Right ventricle myocardium inferior (tissue), 1 donor: ENCODE measurements around the gene BICC1. TPM values are rescaled to one million over a fixed set of nuclear protein-coding genes. Genes with fewer than 3 reads are reported as not detected.
A peak's percentile ranks its signal among the peaks of the same experiment; 100 is the strongest.

Source experiments
- ATAC-seq: fragments of 200-7000 bp; cut with Tn5 transposase; one replicate; pipeline ENCODE4 v1.9.1; 2020; ENCODE audit warnings: mild to moderate bottlenecking, moderate library complexity
- DNase-seq: peaks from one replicate; pipeline ENCODE4 v3.0.0; 2021; ENCODE audit errors: missing footprints
- intact Hi-C: fragments of 100-400 bp; cut with DNase I; formaldehyde crosslinking; loops from one replicate; pipeline ENCODE4 v1.11.0; 2022
- long read RNA-seq: library from polyadenylated mRNA; unstranded; transcript quantifications from one replicate; pipeline ENCODE4 v2.0.0, GENCODE V29; 2021
- total RNA-seq: library from RNA; stranded (reverse); fragmentation: NEBNext Ultra II Directional; extraction: Animal tissue kit (Norgen Biotek cat#: 25700); gene quantifications from one replicate; pipeline ENCODE4 v1.2.1, GENCODE V29; 2021
- donor health status: DM: no; HTN: yes; CAD: no; lungs with severe emphysema.

The BICC1 gene, protein sequence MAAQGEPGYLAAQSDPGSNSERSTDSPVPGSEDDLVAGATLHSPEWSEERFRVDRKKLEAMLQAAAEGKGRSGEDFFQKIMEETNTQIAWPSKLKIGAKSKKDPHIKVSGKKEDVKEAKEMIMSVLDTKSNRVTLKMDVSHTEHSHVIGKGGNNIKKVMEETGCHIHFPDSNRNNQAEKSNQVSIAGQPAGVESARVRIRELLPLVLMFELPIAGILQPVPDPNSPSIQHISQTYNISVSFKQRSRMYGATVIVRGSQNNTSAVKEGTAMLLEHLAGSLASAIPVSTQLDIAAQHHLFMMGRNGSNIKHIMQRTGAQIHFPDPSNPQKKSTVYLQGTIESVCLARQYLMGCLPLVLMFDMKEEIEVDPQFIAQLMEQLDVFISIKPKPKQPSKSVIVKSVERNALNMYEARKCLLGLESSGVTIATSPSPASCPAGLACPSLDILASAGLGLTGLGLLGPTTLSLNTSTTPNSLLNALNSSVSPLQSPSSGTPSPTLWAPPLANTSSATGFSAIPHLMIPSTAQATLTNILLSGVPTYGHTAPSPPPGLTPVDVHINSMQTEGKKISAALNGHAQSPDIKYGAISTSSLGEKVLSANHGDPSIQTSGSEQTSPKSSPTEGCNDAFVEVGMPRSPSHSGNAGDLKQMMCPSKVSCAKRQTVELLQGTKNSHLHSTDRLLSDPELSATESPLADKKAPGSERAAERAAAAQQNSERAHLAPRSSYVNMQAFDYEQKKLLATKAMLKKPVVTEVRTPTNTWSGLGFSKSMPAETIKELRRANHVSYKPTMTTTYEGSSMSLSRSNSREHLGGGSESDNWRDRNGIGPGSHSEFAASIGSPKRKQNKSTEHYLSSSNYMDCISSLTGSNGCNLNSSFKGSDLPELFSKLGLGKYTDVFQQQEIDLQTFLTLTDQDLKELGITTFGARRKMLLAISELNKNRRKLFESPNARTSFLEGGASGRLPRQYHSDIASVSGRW
- total RNA-seq, result 8.2 TPM
- long read RNA-seq, result 0 reads

DNA sequence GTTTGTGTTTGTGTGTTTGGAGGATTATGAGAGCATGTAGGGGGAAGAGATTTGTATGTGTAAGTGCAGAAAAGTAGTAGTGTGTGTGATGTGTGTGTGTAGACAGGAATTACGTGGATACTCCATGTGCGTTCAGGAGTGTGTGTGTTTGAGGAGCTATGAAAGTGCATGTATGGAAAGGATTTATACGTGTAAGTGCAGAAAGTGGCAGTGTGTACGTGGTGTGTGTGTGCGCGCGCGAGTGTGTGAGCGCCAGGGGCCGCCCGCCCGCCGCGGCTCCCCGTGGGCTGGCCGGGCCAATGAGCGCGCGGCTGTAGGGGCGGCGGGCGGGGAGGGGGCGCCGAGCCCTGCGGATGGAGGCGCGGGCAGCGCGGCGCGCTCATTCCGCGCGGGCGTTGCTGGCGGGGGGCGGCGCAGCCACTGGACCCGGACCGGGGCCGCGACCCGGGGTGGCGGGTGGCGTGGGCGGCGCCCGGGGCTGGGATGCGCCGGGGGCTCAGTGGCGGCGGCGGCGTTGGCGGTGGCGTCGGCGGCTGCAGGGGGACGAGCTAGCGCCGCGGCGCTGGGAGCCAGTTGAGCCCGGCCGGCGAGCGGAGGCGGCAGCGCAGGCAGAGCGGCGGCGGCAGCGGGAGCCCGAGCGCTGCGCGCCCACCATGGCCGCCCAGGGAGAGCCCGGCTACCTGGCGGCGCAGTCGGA is at the start of gene BICC1:
TSS of gene BICC1 (plus strand) at position 382 of the 697 bp plus-strand sequence. CDS start at position 654, 272 bp downstream.
- DNase-seq, result peak; percentile 80
- ATAC-seq, result peak; percentile 87
- intact Hi-C loops, result loop anchor here (10.0 kb wide), 2 partner anchors 98 to 262 kb away; no protein-coding TSS in a partner anchor

DNA sequence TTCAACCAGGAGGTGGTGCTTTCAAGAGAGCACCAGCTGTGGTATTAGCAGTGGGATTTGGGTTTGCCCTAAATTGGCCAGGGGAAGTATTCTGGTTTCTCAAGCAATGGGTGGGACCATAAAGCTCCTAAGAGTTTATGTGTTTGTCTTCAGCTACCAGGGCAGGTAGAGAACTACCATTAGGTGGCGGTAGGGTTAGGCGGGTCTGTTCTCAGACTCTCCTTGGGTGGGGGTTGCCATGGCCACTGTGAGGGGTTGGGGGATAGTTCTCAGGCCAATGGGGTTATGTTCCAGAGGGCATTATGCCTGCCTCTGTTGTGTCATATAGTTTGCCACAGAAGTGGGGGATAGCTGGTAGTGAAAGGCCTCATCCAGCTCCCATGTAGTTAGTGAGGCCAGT is 47.7 kb upstream of the BICC1 start:
- intact Hi-C loops, result no loop called here
- no peak for ATAC-seq
- DNase-seq, result no peak

DNA sequence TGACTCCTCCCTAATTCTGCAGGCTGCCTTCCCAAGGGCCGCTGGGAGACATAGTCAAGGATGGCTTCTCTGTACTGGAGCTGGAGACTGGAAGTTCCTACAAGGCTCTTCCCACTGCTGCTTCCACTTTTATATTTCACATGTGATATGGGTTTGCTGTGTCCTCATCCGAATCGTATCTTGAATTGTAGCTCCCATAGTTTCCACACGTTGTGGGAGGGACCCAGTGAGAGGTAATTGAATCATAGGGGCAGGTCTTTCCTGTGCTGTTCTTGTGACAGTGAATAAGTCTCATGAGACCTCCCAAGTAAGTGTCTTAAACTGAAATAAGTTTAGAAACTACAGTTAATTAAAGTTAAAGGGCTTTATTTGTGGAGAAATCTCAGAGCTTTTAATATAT is 47.0 kb upstream of the BICC1 start:
- ATAC-seq (peak; percentile 28), DNase-seq (no peak)
- intact Hi-C loops, result no loop called here

DNA sequence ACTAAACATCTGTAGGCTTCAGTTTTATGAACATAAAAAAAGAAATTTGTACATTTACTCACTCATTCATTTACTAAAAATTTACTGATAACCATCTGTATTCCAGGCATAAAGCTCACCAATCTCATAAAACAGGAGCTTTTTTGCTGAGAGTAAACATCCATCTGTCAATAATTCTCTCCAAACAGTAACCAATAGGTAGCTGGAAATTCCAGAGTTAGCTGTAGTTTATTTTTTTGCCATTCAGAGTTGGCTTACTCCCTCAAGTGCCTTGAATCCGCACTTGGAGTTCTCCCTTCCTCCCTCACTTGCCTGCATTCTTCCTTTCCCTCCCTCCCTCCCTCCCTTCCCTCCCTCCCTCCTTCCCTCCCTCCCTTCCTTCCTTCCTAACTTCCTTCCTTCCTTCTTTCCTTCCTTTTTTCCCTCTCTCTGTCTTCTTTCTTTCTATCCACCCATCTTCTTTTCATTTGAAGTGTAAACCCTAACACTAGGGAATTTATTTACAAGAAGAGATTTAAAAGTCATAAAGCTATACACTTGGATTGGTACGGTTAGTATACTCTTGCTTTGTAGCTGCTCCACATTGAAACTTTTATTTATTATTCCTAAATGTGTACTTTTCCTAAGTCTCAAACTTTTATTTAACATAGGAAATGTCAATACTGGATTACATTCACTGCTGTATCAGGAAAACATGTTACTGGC is 44.6 kb upstream of the BICC1 start:
- DNase-seq (no peak), ATAC-seq (no peak)
- intact Hi-C loops, result no loop called here

DNA sequence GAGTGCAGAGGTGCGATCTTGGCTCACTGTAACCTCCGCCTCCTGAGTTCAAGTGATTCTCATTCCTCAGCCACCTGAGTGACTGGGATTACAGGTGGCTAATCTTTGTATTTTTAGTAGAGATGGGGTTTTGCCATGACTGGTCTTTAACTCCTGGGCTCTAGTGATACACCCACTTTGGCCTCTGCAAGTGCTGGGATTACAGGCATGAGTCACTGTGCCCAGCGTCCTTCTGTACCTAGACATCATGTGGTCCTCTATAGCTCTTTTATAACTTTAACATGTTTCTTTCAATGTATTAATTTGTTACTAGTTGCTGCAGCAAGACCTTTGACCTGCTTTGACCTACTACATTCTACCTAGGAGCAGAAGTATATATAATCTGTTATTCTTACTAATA is 38.7 kb upstream of the BICC1 start:
- intact Hi-C loops, result no loop called here
- no peak for ATAC-seq

DNA sequence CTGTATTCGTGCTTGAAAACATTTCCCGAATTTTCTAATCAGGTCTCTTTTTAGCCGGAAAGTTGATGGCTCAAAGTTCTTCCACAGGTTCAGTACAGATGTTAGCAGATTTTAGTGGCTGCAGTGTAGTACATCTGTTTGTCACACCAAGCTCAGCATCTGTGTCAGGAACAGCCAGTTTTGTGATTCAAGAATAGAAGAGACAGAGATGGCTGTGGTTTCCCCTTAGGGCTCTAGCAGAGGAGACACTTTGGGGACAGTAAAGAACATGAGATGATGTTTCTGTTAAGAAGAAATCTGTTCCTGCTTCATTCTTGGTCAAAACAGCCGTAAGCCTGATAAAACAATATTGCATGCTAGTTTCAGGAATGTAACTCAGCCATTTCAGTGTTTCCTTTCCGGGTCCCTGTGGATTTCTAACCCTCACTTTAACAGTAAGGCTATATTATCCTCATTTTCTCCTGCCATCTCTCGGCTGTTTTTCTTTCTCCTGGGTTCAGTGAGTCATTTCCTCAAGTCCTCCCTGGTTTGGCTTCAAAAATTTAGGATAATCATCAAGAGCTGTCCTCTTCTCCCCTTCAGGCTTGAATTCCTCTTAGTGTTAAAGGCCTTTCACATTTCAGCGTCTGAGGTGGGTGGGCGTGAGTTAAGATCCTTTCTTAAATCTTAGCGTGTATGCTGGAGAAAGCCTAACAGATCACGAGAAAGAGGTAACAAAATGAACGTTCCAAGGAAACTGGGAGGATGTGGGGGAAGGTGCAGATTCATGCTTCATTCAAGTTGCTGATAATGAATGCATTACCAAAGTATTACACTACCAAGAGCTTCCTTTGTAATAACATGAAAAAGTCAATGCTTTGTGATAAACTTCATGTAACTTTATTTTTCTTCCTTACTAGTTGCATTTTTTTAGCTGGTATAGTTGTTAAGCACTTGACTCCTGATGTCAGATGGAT is 37.1 kb upstream of the BICC1 start:
- peak; percentile 77 for ATAC-seq
- intact Hi-C loops, result no loop called here
- no peak for DNase-seq

More for the DNA sequence above, 38.7 kb upstream of the BICC1 start:
- no peak for DNase-seq

DNA sequence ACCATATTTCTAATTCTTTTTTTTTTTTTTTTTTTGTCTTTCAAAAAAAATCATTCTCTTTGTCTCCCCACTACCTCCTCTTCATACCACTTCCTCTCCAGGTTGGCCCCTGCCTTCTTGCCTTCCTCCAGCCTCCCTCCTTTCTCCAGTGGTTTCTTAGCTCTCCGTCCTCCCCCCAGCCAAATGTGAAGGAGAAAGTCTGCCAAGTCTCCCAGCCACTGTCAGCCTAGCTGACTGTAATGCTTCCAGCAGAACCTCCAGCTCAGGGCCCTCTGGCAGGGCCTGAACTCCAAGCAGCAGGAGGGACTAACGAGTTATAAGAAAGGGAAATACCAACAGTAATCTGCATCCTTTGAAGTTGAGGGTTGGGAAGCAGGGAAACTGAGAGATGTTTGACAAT is 35.5 kb upstream of the BICC1 start:
- DNase-seq, result peak; percentile 66
- peak; percentile 91 for ATAC-seq
- intact Hi-C loops, result no loop called here

DNA sequence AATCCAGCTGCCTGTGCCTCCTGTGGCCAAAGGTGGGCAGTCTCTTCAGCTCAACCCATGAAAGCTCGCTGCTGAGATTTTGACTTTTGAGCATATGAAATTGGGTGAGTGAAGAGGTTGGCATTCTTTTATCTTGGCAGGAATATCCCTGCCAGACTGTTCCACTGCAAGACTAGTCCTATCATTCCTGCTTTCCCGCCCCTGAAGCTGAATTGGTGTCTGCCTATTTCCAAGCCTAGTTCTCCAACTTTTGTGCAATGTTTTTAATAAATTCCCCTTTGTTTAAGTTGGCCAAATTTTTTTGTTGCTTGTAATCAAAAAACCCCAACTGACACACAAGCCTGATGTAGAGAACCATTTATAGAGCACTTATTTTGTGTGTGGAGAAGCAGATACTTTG is 34.8 kb upstream of the BICC1 start:
- intact Hi-C loops, result no loop called here
- ATAC-seq, result no peak
- DNase-seq, result no peak

DNA sequence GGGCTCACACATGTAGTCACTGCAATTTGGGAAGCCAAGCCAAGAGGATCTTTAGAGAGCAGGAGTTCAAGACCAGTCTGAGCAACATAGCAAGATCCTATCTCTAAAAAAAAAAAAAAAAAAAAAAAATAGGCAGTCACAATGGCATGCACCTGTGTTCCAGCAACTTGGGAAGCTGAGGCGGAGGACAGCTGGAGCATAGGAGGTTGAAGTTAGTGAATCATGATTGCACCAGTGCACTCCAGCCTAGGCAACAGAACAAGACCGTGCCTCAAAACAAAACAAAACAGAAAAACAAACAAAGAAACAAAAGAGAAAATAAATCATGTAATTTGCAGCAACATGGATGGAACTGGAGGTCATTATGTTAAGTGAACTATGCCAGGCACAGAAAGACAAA is 33.6 kb upstream of the BICC1 start:
- intact Hi-C loops, result no loop called here
- DNase-seq, result no peak
- ATAC-seq, result no peak

DNA sequence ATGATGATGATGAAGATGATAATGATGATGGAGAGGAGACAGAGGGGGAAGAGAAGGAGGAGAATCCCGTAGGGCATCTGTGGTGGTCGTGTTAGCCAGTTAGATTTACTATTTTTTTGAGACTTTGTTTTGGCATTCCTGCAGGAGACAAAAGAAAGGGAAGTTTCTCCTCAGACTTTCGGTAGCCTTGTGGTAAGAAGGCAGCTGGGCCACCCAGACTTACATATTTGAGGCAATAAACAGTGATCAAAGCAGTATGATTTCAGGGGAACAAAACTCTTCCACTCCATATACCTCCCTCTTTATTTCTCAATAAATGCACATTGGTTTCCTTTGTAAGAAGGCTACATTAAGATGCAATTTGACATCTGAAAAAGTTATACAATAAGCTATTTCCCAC is 32.4 kb upstream of the BICC1 start:
- DNase-seq (no peak), ATAC-seq (no peak)
- intact Hi-C loops, result no loop called here

DNA sequence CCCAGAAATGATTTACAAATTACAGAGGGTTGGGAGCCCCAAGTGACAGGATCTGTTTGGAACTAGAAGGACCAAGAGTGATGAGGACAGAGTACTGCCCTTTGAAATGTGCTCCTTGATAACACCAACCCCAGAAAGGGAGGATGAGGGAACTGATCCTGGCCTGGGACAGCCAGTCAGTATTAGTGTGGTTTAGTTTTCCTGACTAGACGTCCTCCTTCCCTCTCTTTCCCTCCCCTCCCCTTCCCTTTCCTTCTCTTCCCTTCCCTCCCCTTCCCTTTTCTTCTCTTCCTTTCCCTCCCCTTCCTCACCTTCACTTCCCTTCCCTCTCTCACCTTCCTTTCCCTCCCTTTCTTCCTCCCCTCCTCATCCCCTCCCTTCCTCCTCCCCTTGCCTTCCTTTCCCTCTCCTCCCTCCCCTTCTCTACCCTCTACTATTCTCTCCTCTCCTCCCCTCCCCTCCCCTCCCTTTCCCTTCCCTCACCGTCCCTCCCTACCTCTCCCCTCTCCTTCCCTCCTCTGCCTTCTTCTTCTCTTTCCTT is 31.0 kb upstream of the BICC1 start:
- DNase-seq (no peak), ATAC-seq (no peak)
- intact Hi-C loops, result no loop called here

DNA sequence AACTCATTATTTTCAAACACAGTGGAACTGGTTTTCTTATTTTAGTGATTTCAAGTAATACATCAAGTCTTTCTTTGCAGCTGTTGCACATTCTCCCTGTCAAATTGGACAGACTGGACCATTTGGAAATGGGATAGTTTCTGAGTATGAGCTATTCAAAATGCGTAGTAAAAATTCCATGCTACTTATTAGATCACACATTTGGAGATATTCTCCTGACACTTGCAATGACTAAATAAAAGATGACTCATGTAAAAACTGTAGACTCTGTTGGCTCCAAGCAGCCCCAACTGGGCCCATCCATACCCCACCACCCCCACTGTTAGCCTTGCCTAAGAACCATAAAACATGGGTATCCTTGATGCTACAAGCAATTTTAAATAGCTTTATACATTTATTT is 25.9 kb upstream of the BICC1 start:
- ATAC-seq (peak; percentile 60), DNase-seq (no peak)
- intact Hi-C loops, result no loop called here

DNA sequence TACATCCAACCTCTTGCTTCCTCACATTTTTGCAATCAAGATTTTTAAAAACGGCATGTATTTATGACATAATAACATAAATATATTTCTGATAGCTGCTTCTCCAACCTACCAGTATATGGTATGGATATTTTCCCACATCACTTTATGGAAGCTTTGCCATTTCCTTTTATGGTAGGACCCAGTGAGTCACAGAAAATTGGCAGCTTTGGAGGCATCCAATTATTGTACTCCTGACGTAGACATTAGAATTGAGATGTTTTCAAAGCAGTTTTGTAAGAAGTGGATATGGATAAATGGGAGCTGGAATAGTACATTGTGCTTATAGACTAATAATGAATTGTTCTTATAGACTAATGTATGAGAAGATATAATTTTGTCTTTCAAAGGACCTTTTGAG is 23.8 kb upstream of the BICC1 start:
- intact Hi-C loops, result no loop called here
- DNase-seq (no peak), ATAC-seq (no peak)

DNA sequence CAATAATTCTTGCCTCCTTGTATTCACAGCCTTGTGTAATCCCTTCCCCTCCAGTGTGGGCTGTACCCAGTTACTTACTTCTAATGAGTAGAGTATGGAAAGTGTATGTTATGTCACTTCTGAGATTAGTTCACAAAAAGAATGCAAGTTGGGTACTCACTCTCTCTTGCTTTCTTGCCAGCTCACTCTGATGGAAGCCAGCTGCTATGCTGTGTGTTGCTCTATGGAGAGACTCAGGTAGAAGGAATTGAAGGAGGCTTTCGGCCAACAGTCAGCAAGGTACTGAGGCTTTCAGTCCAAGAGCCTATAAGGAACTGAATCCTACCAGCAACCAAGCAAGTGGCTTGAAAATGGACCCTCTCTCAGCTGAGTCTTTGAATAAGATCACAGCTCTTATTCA is 9.7 kb upstream of the BICC1 start:
- ATAC-seq (no peak), DNase-seq (no peak)
- intact Hi-C loops, result no loop called here

DNA sequence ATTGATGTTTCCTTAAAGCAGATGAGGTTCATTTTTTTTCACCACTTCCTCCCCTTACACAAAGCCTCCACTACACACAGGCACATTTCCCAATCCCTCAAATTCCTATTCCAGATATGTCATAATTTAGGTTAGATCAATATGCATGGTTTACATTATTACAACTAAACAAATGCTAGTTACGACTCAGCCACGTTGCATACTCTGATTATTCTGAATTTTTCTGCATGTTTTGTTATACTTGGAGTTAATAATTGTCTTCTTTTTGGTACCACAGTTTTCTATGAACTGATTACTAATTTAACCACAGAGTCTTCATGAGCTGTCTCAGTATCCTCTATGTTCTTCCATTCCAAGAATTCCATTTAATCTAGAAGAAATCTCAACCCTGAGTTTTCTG is 4.4 kb upstream of the BICC1 start:
- intact Hi-C loops, result no loop called here
- DNase-seq (no peak), ATAC-seq (no peak)

DNA sequence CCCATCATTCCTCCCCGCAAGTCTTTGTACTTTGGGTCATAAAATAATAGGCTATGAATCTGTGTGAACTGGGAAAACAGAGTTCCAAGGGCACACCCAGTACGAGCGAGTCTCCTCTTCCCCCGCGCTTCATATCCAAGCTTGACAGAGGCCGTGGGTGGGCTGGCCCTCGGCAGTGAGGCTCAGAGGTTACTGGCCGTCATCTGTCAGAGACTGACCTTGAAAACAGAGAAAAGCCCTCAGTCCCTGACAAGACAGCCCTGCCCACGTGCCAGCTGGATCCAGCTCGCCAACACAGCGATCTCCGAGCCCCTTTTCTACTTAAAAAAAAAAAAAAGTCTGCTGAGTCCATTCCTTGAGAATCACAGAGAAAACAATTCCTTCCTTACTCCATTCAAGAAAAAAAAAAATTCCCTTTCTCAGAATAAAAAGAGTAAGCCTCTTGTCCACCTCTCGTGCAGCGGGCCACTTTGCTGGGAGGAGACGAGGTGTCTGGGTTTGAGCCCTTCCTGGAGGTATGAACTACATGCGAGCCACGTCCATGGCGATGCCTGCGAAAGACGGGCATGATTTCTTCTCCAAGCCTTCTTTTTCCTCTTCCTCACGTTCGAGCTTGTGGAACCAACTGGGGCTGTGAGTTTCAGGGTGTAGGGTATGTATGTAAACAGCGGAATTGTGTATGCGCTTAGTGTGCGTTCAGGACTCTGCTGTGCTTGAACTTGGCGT is 744 bp upstream of the BICC1 start:
- intact Hi-C loops, result loop anchor here (10.0 kb wide), 2 partner anchors 97 to 263 kb away; no protein-coding TSS in a partner anchor
- DNase-seq (peak; percentile 65), ATAC-seq (peak; percentile 48)
